ENCODE measurements around the gene SLC26A1.

The SLC26A1 gene

DNA sequence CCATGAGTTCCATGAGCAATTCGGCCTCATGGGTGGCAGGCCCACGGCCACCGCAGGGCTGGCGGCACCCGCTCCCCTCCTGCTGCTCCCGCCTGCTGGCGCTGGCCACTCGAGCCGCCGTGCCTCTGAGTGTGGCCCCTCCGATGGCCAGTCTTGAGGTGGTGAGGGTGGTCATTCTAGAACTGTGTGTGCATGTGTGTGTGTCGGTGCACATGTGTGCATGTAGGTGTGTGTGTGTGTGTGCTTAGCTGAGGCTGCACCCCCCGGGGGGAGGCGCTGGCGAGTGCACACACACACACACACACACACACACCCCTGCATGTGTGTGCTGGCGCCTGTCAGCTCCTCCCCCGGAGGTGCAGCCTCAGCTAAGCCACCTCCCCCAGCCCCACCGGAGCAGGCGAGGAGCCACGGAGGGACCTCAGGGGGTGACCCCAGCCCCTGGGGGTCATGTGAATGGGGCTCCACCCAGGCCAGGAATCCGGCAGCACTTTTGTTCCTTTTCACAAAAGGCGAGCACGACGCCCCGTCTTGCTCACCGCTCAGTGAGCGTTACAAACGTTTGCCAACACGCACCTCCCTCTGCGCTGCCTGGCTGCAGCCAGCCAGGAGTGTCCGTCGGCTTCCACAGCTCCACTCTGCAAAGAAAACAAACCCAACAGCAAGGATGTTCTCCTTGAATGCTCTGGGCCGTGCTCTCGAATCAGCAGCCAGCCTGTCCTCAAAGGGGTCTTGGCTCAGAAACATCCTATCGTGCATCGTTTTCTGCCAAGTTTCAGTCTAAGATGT is 48.1 kb upstream of the SLC26A1 start:
- H3K9ac ChIP-seq (ENCODE audit: low read length), result no peak overlapping the region
- no peaks in the 10 kb centered on the region for H3F3A ChIP-seq (ENCODE audit: insufficient read depth, low read length)
- no peaks in the 10 kb centered on the region for H3K9me2 ChIP-seq (replicated peaks; ENCODE audit: insufficient read depth, low read length)
- no peak overlapping the region for H3K4me3 ChIP-seq (ENCODE audit: low read length)
- H2AFZ ChIP-seq (ENCODE audit: low read length), result no peak overlapping the region
- no peaks in the 10 kb centered on the region for H3K79me2 ChIP-seq (ENCODE audit: low read length)
- H3K4me2 ChIP-seq (ENCODE audit: low read depth, low read length), result no peak overlapping the region
- no peaks in the 10 kb centered on the region for H3K9me3 ChIP-seq (replicated peaks; ENCODE audit: insufficient read depth, low read length)
- no peaks in the 10 kb centered on the region for H4K20me1 ChIP-seq (ENCODE audit: insufficient read depth, low read length)
- no peaks in the 10 kb centered on the region for H3K27me3 ChIP-seq (replicated peaks; ENCODE audit: insufficient read depth, low read length)
- TF ChIP-seq EZH2 (optimal IDR thresholded peaks at IDR 0.05; ENCODE audit: low read depth, low read length) (no peak), EZH2phosphoT487 (IDR thresholded peaks at IDR 0.05; ENCODE audit: low read length) (no peak), CTCF (IDR thresholded peaks at IDR 0.05; ENCODE audit: low read length) (no peak)
- H3K4me1 ChIP-seq (ENCODE audit: low read length), result no peaks in the 10 kb centered on the region
- no peaks in the 10 kb centered on the region for H3K36me3 ChIP-seq (replicated peaks; ENCODE audit: insufficient read depth, low read length)
- no peak for DNase-seq
- no peak overlapping the region for H3K27ac ChIP-seq (ENCODE audit: low read length)

DNA sequence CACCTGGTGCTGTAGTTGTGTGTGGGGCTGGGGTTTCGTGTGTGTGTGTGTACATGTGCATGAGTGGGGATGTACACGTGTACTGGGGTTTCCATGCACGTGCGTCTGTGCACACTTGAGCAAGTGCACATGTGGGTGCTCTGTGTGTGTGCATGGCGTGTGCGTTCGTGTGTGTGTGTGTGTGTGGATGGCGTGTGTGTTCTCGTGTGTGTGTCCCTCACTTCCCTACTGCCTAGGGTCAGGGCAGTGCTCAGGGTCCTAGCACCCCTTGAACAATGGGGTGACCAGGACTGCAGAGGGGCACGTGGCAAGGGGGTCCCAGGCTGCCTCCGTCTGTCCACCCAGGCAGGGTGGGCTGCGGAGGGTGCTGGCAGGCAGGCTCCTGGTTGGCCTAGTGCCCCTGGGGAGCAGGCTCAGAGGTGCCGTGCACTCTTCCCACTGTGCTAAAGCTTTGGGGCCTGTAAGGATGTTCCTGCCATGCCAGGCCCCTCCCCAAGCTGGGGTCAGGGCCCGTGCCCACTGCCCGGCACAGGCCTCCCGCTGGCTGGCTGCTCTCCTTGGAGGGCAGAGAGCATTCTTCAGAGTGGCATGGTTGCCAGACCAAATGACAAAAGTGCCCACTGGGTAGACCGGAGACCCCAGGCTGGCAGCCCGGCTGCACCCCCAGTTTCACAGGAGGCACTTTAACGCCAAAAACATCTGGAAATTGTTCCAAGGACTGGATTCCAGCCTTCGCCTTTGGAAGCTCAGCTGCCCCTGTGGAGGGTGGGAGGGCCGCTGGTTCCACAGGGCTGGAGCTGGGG is 47.3 kb upstream of the SLC26A1 start:
- DNase-seq, result no peak
- TF ChIP-seq EZH2 (optimal IDR thresholded peaks at IDR 0.05; ENCODE audit: low read depth, low read length) (no peak), EZH2phosphoT487 (IDR thresholded peaks at IDR 0.05; ENCODE audit: low read length) (no peak), CTCF (IDR thresholded peaks at IDR 0.05; ENCODE audit: low read length) (no peak)
- Histone ChIP-seq H3K27me3 (replicated peaks; ENCODE audit: insufficient read depth, low read length) (no peaks in the 10 kb centered on the region), H3K4me3 (ENCODE audit: low read length) (no peak overlapping the region), H4K20me1 (ENCODE audit: insufficient read depth, low read length) (no peaks in the 10 kb centered on the region), H3K4me1 (ENCODE audit: low read length) (no peaks in the 10 kb centered on the region), H3K27ac (ENCODE audit: low read length) (no peak overlapping the region), H3K9ac (ENCODE audit: low read length) (no peak overlapping the region), H3K36me3 (replicated peaks; ENCODE audit: insufficient read depth, low read length) (no peaks in the 10 kb centered on the region), H2AFZ (ENCODE audit: low read length) (no peak overlapping the region), H3K79me2 (ENCODE audit: low read length) (no peaks in the 10 kb centered on the region), H3K9me2 (replicated peaks; ENCODE audit: insufficient read depth, low read length) (no peaks in the 10 kb centered on the region), H3K9me3 (replicated peaks; ENCODE audit: insufficient read depth, low read length) (no peaks in the 10 kb centered on the region), H3K4me2 (ENCODE audit: low read depth, low read length) (no peak overlapping the region), H3F3A (ENCODE audit: insufficient read depth, low read length) (no peaks in the 10 kb centered on the region)

DNA sequence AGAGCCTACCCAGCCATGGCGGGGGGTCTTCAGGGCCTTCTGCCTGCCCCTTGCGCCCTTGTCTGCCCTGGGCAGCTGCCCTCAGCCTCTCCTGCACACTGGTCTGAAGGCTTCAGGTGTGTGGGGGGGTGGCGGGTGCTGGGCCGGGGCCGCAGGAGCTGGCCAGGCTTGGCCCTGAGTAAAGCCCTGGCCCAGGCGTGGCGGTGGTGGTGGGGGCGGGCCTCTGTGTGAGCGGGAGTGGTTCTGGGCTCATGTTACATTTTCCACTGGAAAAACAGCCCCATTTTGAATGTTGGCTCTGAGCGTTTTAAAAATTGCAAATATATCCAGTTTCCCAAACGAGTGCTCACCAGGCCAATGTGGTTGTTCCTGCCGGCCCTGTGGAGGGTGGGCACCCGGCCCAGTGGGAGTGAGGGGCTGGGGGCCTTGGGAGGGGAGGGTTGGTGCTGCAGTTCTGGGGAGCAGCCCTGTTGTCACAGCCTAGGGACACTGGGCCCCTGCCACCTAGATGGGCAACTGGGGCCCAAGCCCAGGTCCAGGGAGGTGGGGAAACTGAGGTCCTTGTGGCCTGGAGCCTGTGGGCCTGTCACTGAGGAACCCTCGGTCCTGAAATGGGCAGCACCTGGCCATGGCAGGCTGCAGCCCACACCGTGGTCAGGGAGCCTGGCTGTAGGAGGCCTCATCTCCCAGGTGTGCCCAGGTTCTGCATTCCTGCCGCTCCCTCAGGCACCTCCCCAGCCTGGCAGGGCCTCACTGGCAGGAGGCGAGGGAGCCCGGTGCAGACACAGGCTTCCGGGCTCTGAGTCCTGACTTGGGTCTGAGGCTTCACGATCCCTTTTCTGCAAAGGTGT is 46.5 kb upstream of the SLC26A1 start:
- H3K79me2 ChIP-seq (ENCODE audit: low read length), result no peaks in the 10 kb centered on the region
- H3K4me1 ChIP-seq (ENCODE audit: low read length), result no peaks in the 10 kb centered on the region
- H3K4me2 ChIP-seq (ENCODE audit: low read depth, low read length), result no peak overlapping the region
- no peaks in the 10 kb centered on the region for H3K9me2 ChIP-seq (replicated peaks; ENCODE audit: insufficient read depth, low read length)
- no peak overlapping the region for H3K9ac ChIP-seq (ENCODE audit: low read length)
- H3K9me3 ChIP-seq (replicated peaks; ENCODE audit: insufficient read depth, low read length), result no peaks in the 10 kb centered on the region
- H3K27me3 ChIP-seq (replicated peaks; ENCODE audit: insufficient read depth, low read length), result no peaks in the 10 kb centered on the region
- H3K27ac ChIP-seq (ENCODE audit: low read length), result no peak overlapping the region
- no peak overlapping the region for H3K4me3 ChIP-seq (ENCODE audit: low read length)
- H4K20me1 ChIP-seq (ENCODE audit: insufficient read depth, low read length), result no peaks in the 10 kb centered on the region
- no peaks in the 10 kb centered on the region for H3K36me3 ChIP-seq (replicated peaks; ENCODE audit: insufficient read depth, low read length)
- no peak for DNase-seq
- TF ChIP-seq CTCF (IDR thresholded peaks at IDR 0.05; ENCODE audit: low read length), result no peak
- no peak for TF ChIP-seq EZH2 (optimal IDR thresholded peaks at IDR 0.05; ENCODE audit: low read depth, low read length)
- no peak for TF ChIP-seq EZH2phosphoT487 (IDR thresholded peaks at IDR 0.05; ENCODE audit: low read length)
- H3F3A ChIP-seq (ENCODE audit: insufficient read depth, low read length), result no peaks in the 10 kb centered on the region
- no peak overlapping the region for H2AFZ ChIP-seq (ENCODE audit: low read length)

All from MM.1S (cell line).